H7 (cell line): ENCODE data around the gene ULK1. TPM values are rescaled to one million over a fixed set of nuclear protein-coding genes. Genes with fewer than 3 reads are reported as not detected.

ENCODE experiments used
- DNase-seq: peaks from one replicate; pipeline ENCODE4 v3.0.0; 2012
- H3K27me3 ChIP-seq: 2 replicates; pipeline ENCODE4 v1.6.0; 2011; ENCODE audit warnings: mild to moderate bottlenecking, low read length; ENCODE audit not compliant: control insufficient read depth, insufficient read depth
- H3K36me3 ChIP-seq: replicated peaks from 2 replicates; pipeline ENCODE4 v1.5.1; 2011; ENCODE audit warnings: low read length; ENCODE audit not compliant: control insufficient read depth, insufficient read depth
- H3K4me3 ChIP-seq: 2 replicates; pipeline ENCODE4 v1.5.1; 2011; ENCODE audit warnings: low read depth, mild to moderate bottlenecking, control low read depth, low read length, moderate library complexity; ENCODE audit not compliant: insufficient read depth
- total RNA-seq: library from RNA; depleted of rRNA; stranded (reverse); fragments of >200 nt; shearing (Covaris generic); gene quantifications from 2 replicates; pipeline ENCODE4 v1.2.3, GENCODE V29; 2014; rRNA removed

ULK1 gene
- total RNA-seq = 15.7 and 18.8 TPM in 2 replicates

DNA sequence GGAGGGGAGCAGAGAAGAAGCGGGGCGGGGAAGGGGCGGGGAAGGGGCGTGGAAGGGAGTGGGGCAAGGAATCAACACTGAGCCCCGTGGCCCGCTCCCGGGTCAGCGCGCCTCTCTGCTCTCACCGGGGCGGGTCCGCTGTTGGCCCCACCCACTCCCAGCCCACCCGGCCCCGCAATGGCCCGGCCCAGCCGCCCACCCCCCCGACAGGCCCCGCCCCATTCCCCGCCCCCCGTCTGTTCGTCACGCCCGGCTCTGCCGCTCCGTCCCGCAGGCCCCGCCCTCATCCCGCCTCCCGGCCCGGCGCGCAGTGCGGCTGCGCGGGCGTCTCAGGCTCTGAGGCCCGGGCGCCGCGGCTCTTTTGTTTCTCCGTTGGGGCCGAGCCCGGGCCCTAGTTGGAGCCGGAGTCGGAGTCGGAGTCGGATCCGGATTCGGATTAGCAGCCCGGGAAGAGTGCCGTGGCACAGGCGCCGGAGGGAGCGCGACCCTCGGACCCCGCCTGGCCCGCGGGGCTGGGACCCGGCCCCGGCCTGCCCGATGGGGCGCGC lies at the start of gene ULK1:
TSS of gene ULK1 (plus strand) at position 310 of the 548 bp plus-strand sequence. CDS start 380 bp downstream, outside the sequence.
- peaks cover 4% of the 10 kb centered on the region for H3K36me3 ChIP-seq
- peak within 1 kb of the TSS; percentile 59 for H3K4me3 ChIP-seq
- no peaks in the 10 kb centered on the region for H3K27me3 ChIP-seq
- peak; percentile 100 for DNase-seq

GRCh38 chr12:131844656-131845055 lies 49.8 kb upstream of the ULK1 start:
- DNase-seq = no peak
- Histone ChIP-seq H3K27me3 (no peaks in the 10 kb centered on the region), H3K4me3 (no peak overlapping the region), H3K36me3 (no peaks in the 10 kb centered on the region; the same call in 1 of the 2 replicates)

DNA sequence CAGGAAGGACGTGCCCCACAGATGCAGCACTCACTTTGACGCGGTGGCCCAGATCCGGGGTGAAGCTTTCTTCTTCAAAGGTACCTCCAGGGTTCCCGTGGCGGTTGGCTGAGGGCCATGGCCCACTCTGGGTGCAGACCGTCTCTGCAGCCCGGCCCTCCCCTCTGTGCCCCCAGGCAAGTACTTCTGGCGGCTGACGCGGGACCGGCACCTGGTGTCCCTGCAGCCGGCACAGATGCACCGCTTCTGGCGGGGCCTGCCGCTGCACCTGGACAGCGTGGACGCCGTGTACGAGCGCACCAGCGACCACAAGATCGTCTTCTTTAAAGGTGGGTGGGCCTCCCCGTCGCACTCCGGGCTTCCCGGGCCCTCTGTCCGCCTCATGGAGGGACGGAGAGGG lies 49.3 kb upstream of the ULK1 start:
- H3K4me3 ChIP-seq = no peak overlapping the region
- H3K27me3 ChIP-seq = no peaks in the 10 kb centered on the region
- no peak for DNase-seq
- no peaks in the 10 kb centered on the region; the same call in 1 of the 2 replicates for H3K36me3 ChIP-seq

GRCh38 chr12:131847456-131847855 lies 47.0 kb upstream of the ULK1 start:
- Histone ChIP-seq H3K36me3 (no peaks in the 10 kb centered on the region; the same call in 1 of the 2 replicates), H3K4me3 (no peak overlapping the region), H3K27me3 (no peaks in the 10 kb centered on the region)
- DNase-seq = no peak

- Histone ChIP-seq H3K27me3 (no peaks in the 10 kb centered on the region), H3K36me3 (no peaks in the 10 kb centered on the region; the same call in 1 of the 2 replicates), H3K4me3 (no peak overlapping the region)
- no peak for DNase-seq
Observed at GRCh38 chr12:131848753-131849152, 45.7 kb upstream of the ULK1 start.

DNA sequence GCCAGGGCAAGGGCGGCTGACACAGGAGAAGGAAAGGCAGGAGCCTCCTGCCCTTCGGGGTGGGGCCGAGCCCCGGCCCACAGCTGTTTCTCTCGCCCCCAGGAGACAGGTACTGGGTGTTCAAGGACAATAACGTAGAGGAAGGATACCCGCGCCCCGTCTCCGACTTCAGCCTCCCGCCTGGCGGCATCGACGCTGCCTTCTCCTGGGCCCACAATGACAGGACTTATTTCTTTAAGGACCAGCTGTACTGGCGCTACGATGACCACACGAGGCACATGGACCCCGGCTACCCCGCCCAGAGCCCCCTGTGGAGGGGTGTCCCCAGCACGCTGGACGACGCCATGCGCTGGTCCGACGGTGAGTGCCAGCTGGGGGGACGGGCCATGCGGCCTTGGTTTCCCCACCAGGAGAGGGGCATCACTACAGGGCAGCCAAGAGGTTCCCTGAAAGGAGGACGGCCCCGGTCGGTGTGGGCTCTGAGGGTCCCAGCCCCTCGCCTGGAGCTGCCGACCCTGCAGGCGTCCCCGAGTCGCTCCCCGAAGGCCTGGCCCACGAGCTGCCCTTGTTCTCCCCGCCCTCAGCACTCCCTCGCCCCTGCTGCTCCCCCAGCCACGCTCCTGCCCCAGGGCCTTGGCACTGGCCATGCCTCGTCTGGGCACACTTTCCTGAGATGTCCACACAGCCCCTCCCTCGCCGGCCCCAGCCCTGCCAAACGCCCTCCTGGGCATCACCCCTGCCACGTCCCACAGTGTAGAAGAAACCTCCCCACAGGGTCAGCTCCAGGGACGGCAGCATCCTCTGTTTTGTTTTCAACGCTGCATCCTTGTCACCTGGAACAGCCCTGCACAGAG lies 44.5 kb upstream of the ULK1 start:
- Histone ChIP-seq H3K4me3 (no peak overlapping the region), H3K27me3 (no peaks in the 10 kb centered on the region), H3K36me3 (no peaks in the 10 kb centered on the region)
- no peak for DNase-seq

DNA sequence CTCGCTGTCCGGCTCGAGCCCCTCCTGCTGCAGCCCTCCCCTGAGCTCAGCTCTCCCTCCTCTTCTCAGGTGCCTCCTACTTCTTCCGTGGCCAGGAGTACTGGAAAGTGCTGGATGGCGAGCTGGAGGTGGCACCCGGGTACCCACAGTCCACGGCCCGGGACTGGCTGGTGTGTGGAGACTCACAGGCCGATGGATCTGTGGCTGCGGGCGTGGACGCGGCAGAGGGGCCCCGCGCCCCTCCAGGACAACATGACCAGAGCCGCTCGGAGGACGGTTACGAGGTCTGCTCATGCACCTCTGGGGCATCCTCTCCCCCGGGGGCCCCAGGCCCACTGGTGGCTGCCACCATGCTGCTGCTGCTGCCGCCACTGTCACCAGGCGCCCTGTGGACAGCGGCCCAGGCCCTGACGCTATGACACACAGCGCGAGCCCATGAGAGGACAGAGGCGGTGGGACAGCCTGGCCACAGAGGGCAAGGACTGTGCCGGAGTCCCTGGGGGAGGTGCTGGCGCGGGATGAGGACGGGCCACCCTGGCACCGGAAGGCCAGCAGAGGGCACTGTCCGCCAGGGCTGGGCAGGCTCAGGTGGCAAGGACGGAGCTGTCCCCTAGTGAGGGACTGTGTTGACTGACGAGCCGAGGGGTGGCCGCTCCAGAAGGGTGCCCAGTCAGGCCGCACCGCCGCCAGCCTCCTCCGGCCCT lies 43.4 kb upstream of the ULK1 start:
- no peaks in the 10 kb centered on the region for H3K27me3 ChIP-seq
- no peaks in the 10 kb centered on the region for H3K36me3 ChIP-seq
- no peak for DNase-seq
- H3K4me3 ChIP-seq = no peak overlapping the region

DNA sequence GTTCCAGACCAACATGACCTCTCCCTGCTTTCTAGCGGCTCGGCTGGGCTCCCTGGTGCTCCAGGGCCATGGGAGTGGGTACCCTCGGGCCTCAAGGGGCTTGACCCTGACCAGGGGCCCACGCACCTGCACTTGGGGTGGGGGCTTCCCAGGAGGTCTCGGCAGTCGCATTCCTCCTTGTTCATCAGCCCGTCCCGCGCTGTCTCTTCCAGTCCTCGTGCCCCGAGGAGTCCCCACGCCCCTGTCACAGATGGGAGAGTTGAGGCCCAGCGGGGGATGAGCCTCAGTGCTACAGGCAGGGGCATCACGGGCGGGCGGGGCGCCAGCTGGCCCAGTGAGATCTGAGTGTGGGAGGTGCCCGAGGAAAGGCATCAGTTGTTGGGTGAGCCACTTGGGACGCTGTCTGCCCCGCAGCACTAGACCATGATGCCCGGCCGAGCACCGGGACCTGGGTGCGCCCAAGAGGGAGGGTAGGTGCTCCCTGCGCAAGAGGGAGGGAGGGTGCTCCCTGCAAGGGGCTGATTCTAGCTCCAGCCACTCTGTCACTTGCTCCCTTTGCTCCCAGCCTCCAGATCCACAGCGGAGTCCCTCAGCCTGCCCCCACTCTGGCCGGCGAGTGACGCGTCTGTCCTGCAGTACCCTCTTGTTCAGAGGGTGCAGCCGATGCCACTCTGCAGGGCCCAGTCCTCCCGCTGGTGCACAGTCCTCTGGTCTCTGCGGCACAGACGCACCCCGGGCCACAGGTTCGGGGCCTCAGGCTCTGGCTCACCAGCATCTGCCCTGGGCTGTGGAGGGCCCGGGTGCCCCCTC lies 42.5 kb upstream of the ULK1 start:
- no peaks in the 10 kb centered on the region for H3K27me3 ChIP-seq
- no peak for DNase-seq
- H3K4me3 ChIP-seq = no peak overlapping the region
- no peaks in the 10 kb centered on the region for H3K36me3 ChIP-seq

DNA sequence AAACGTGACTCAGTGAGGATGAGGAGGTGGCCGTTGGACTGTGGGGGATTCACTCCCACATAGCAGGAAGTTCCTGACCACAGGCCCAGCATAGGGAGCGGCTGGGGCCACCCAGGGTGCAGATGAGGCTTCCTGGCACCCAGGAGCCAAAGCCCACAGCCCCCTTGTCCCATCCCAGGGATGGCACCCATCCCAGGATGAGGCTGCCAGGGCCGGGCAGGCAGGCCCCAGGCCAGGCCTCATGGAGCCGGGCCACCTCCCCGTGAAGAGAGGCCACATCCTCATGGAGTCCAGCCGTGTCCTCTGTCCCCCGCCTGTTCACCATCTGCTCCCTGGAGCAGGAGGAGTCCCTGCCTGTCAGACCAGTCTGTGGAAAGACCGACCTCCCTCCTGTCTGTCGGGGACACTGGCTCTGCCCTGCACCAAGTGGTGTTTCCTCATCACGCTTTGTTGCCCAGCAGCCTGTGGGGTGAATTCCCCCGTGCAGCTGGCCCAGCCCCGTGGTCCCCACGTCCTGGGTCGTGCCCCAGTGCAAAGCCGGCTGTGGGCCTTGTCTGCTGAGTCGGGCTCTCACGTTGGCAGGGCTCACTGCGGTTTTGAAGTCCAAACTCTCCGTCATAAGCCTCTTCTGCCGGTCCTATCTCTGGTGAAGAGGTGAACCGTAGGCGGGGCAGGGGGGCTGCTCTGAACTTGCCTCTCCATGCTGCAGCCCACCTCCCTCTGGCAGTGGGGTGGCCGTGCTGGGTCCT lies 41.7 kb upstream of the ULK1 start:
- H3K27me3 ChIP-seq = no peaks in the 10 kb centered on the region
- no peak for DNase-seq
- no peak overlapping the region for H3K4me3 ChIP-seq
- no peaks in the 10 kb centered on the region for H3K36me3 ChIP-seq

DNA sequence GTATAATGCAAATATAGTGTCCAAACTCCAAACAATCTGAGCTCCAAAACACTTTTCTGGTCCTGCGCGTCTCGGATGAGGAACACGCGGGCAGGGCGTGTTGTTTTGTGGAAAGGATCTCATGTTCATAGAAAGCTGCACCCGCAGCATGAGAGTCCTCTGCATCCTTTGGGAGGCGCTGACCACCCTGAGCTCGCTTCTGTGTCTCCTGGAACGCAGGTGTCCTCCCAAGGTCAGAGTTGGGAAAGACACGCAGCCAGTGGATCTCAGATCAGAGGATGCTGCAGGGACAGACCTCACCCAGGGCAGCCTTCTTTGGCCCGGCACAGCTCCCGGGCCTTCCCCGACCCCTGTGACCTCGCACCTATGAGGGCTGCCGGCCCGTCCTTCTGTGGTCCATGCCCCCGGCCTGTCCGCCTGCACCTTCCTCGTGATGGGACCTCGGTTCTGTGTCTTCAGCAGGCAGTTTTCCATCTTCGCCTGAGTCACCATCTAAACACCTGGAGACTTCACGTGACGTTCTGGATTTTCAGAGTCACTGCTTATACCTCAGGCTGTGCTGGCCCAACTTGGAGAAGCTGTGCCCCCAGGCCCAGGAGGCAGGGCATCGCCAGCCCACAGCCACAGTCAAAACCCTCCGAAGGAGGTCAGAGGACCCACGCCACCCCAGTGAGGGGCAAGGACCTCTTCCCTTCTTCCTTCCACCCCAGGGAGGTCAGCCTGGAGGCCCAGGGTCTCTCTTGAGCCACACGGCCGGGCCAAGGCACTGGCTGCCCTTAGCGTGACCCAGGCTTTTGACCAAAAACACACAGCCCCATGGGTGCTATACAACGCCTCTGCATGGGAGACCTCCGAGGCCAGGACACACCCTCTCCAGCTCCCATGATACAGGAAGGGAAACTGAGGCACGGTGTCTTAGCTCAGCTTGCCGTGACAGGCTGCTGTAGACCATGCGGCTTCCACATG lies 40.3 kb upstream of the ULK1 start:
- peak; percentile 77 for DNase-seq
- Histone ChIP-seq H3K27me3 (no peaks in the 10 kb centered on the region), H3K4me3 (no peak overlapping the region), H3K36me3 (no peaks in the 10 kb centered on the region)

GRCh38 chr12:131854861-131855476 lies 39.5 kb upstream of the ULK1 start:
- no peaks in the 10 kb centered on the region for H3K27me3 ChIP-seq
- peak; percentile 53 for DNase-seq

GRCh38 chr12:131855521-131856142 lies 38.8 kb upstream of the ULK1 start:
- Histone ChIP-seq H3K27me3 (no peaks in the 10 kb centered on the region), H3K4me3 (no peak overlapping the region), H3K36me3 (no peaks in the 10 kb centered on the region)
- peak; percentile 89 for DNase-seq

More at GRCh38 chr12:131854861-131855476, 39.5 kb upstream of the ULK1 start:
- Histone ChIP-seq H3K4me3 (no peak overlapping the region), H3K36me3 (no peaks in the 10 kb centered on the region)
